Heart left ventricle (tissue), 16 donors: ENCODE measurements around the gene UBE2E3. TPM values are rescaled to one million over a fixed set of nuclear protein-coding genes. Genes with fewer than 3 reads are reported as not detected.

Source experiments
- ATAC-seq, 4 donors: fragments of 200-7000 bp; cut with Tn5 transposase; one replicate each; pipeline ENCODE4 v1.9.1; 2020 to 2022; ENCODE audit warnings: moderate library complexity in 4 of 4, mild to moderate bottlenecking in 3 of 4, moderate number of reproducible peaks in 1 of 4
- DNase-seq, 5 donors: peaks; one replicate each; pipeline ENCODE4 v3.0.0-alpha.2; 2020
- H3K27ac ChIP-seq, 12 donors: fragments of 200-600 bp; sonication (generic) in 4 of 12; one replicate each; pipeline versions ENCODE4 v1.5.0 to v1.8.0; 2016 to 2022; ENCODE audit warnings: mild to moderate bottlenecking in 2 of 12
- H3K27me3 ChIP-seq, 9 donors: fragments of 200-600 bp; sonication (generic) in 2 of 9; one replicate each; pipeline versions ENCODE4 v1.5.1 to v1.8.0; 2016 to 2022; ENCODE audit warnings: mild to moderate bottlenecking in 3 of 9
- H3K36me3 ChIP-seq, 9 donors: fragments of 200-600 bp; sonication (generic) in 2 of 9; one replicate each; pipeline versions ENCODE4 v1.5.0 to v1.8.0; 2018 to 2022; ENCODE audit warnings: mild to moderate bottlenecking in 2 of 9
- H3K4me1 ChIP-seq, 12 donors: fragments of 200-600 bp; sonication (generic) in 4 of 12; one replicate each; pipeline versions ENCODE4 v1.5.0 to v1.8.0; 2016 to 2022; ENCODE audit warnings: mild to moderate bottlenecking in 3 of 12
- H3K4me3 ChIP-seq, 12 donors: fragments of 200-600 bp; sonication (generic) in 4 of 12; one replicate each; pipeline versions ENCODE4 v1.5.0 to v1.8.0; 2017 to 2022; ENCODE audit warnings: mild to moderate bottlenecking in 9 of 12, moderate library complexity in 4 of 12
- H3K9me3 ChIP-seq, 12 donors: fragments of 200-600 bp; sonication (generic) in 4 of 12; one replicate each; pipeline versions ENCODE4 v1.5.0 to v1.8.0; 2016 to 2022; ENCODE audit warnings: mild to moderate bottlenecking in 1 of 12
- POLR2A ChIP-seq, 2 donors: fragments of 450-650 bp; IDR thresholded peaks; one replicate each; pipeline ENCODE4 v1.6.1; 2017; ENCODE audit warnings: antibody characterized with exemption in 2 of 2, mild to moderate bottlenecking in 2 of 2, moderate library complexity in 2 of 2
- WGBS, 4 donors: extraction: QIAGEN DNeasy Blood & Tissue Kit in 2 of 4; methylation state at CpG; one replicate each; pipeline versions ENCODE4 v1.1.5 to v1.1.7; 2013 to 2018; 5-methylcytosine and 5-hydroxymethylcytosine counted together
- intact Hi-C, 10 donors: fragments of 100-400 bp; cut with DNase I; formaldehyde crosslinking; loops; one replicate each; pipeline versions ENCODE4 v1.11.1 to v1.14.2; 2022
- polyA plus RNA-seq, 2 donors: library from polyadenylated mRNA; stranded (reverse); fragments of 200-250 nt; gene quantifications; one replicate each; pipeline ENCODE4 v1.2.3, GENCODE V29; 2013
- total RNA-seq, 9 donors: library from RNA; depleted of rRNA in 2 of 9; stranded (reverse); fragments of >200 nt in 2 of 9; fragmentation: NEBNext Ultra II Directional in 3 of 9; extraction: Animal tissue kit (Norgen Biotek cat#: 25700) in 3 of 9; gene quantifications; one replicate each; pipeline versions ENCODE4 v1.1.0 to v1.2.4, GENCODE V29; 2016 to 2023
- TF ChIP-seq, protein P1 (sequence below), 12 donors: fragments of 200-600 bp; sonication (generic) in 4 of 12; IDR thresholded peaks; one replicate each; pipeline versions ENCODE4 v1.5.0 to v1.8.0; 2018 to 2022; ENCODE audit warnings: antibody characterized with exemption in 12 of 12, mild to moderate bottlenecking in 5 of 12
- donor health status: ischemic (EF 13 %, LVEDD 7.1; RV severe dilation, severe dysfunction).
- donor health status: healthy with polysubstance abuse.
- donor health status: DM: no; HTN: yes; CAD: no.
- donor health status: DM: no; HTN: no; CAD: no.
- donor health status: ischemic (EF 25% LVEDD 6.9; RV normal size, moderate dysfunction).
- donor health status: ischemic (EF 25% LVEDD 5.7; RV mildly dilated, moderate dysfunction).
- donor health status: healthy.
- donor health status: DM: yes; HTN: yes; CAD: no.
- donor health status: ischemic (EF 35%, LVEDD 5.7; RV mildly dilated, moderate dysfunction).
- donor health status: nonischemic (EF 11% LVEDD 7.7; RV severe dilation, severe dysfunction).
- donor health status: DM: yes; HTN: yes; CAD: no.
- donor health status: PGD.
- donor health status: ischemic (EF 29% LVEDD 5.4; RV normal size, mild dysfunction).
- donor health status: nonischemic (EF 23%, LVEDD 6.1; RV moderate dilation, normal function).

Gene UBE2E3
- total and polyA plus RNA-seq, 11 donors: 27.0 to 66.5 (median 52.0) TPM

DNA sequence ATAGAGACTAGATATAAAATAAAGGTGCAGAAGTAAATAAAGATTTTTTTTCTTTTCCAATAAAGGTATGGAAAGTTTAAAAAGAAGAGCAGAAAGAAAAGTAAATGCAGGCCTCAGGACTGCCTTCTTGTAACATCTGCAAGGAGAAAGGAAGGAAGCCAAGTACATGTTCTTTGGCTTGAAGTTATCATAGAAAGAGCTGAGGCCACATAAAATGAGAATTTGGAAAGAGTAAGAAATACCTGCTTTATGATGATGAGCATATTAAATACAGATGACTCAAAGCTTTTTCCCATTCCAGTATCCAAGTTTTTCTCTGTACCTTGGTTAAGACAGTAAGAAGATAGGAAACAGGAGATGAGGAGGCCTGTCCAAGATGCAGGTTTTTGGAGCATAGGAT, 25.3 kb upstream of the UBE2E3 start:
- no peak for DNase-seq
- no peaks in the 10 kb centered on the region for H3K36me3 ChIP-seq
- no peaks in the 10 kb centered on the region for H3K9me3 ChIP-seq
- no peak overlapping the region for H3K4me3 ChIP-seq
- no peaks in the 10 kb centered on the region for H3K27me3 ChIP-seq
- TF ChIP-seq POLR2A (IDR thresholded peaks at IDR 0.05): no peak
- TF ChIP-seq, protein P1, sequence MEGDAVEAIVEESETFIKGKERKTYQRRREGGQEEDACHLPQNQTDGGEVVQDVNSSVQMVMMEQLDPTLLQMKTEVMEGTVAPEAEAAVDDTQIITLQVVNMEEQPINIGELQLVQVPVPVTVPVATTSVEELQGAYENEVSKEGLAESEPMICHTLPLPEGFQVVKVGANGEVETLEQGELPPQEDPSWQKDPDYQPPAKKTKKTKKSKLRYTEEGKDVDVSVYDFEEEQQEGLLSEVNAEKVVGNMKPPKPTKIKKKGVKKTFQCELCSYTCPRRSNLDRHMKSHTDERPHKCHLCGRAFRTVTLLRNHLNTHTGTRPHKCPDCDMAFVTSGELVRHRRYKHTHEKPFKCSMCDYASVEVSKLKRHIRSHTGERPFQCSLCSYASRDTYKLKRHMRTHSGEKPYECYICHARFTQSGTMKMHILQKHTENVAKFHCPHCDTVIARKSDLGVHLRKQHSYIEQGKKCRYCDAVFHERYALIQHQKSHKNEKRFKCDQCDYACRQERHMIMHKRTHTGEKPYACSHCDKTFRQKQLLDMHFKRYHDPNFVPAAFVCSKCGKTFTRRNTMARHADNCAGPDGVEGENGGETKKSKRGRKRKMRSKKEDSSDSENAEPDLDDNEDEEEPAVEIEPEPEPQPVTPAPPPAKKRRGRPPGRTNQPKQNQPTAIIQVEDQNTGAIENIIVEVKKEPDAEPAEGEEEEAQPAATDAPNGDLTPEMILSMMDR (IDR thresholded peaks at IDR 0.05): no peak
- no peak for ATAC-seq
- intact Hi-C loops: no loop called here
- no peaks in the 10 kb centered on the region for H3K4me1 ChIP-seq
- H3K27ac ChIP-seq: no peak overlapping the region

DNA sequence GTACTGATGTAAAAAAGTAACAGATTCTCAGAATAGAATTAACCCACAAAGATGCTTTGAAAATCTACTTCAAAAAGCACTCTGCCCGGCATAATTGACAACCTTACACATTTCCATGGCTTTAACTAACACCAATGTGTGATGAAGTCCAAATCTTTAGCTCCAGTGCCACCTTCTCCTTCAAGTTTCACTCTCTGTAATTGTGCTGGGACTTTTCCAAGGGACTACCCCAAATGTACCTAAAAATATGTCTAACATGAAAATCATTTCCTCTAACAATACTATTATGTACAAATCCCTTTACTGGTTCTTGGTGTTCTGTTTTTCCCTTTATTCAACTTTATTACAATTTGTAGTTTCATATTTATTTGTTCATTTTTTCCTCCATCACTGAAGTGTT, 20.6 kb upstream of the UBE2E3 start:
- Histone ChIP-seq H3K4me1 (no peaks in the 10 kb centered on the region), H3K36me3 (no peaks in the 10 kb centered on the region), H3K27me3 (no peaks in the 10 kb centered on the region), H3K9me3 (no peaks in the 10 kb centered on the region), H3K4me3 (no peak overlapping the region), H3K27ac (no peak overlapping the region)
- 91 to 95% (median 93%) methylated on average over 1 of the region's 1 CpG for WGBS, 4 donors
- DNase-seq (no peak), ATAC-seq (no peak)
- intact Hi-C loops: no loop called here
- TF ChIP-seq POLR2A (IDR thresholded peaks at IDR 0.05): no peak
- TF ChIP-seq, protein P1 (IDR thresholded peaks at IDR 0.05): no peak

DNA sequence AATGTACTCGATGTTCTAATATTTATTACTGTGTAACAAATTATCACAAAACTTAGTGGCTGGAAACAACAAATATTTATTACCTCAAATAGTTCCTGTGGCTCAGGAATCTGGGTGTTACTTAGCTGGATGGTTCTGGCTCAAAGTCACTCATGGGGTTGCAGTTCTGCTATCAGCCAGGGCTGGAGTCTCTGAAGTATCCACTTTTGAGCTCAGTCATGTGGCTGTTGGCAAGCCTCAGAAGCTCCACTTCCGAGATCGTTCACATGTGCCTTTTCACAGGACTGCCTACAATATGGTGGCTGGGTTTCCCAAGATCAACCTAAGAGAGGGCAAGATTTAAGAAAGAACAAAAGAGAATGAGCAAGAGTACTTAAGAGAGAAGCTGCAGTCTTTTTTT, 19.4 kb upstream of the UBE2E3 start:
- H3K4me1 ChIP-seq: no peaks in the 10 kb centered on the region
- intact Hi-C loops: no loop called here
- H3K36me3 ChIP-seq: no peaks in the 10 kb centered on the region
- DNase-seq: no peak
- H3K27me3 ChIP-seq: no peaks in the 10 kb centered on the region
- TF ChIP-seq POLR2A (IDR thresholded peaks at IDR 0.05): no peak
- TF ChIP-seq, protein P1 (IDR thresholded peaks at IDR 0.05): no peak
- H3K27ac ChIP-seq: no peak overlapping the region
- no peak overlapping the region for H3K4me3 ChIP-seq
- ATAC-seq: no peak
- no peaks in the 10 kb centered on the region for H3K9me3 ChIP-seq
- WGBS, 4 donors: 58 to 79% (median 68%) methylated on average over 3 of the region's 3 CpGs

DNA sequence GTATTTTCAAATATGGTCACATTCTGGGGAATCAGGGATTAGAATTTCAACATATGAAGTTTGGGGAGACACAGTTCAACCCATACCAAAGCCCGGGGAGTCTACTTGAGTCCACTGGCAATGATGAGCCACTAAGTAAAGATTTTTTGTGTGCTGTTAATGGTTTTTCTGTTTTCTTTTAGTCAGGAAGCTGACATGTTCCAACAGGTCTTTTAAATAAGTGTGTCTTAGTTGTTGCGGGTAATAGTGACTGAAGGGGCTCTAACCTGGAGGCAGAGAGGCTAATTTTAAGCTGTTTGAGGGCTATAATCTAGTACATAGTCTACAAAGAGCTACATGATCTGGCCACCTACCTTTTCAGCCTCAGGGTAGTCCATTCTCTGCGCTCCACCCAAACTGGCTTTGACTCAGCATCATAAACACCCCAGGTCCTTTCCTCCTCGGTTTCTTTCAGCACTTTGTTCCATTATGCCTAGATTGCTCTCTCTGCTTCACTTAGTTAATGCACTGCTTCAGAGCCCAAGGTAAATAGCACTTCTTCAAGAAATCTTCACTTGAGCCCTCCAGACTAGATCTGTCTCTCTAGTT, 17.6 kb upstream of the UBE2E3 start:
- 91 to 96% (median 93%) methylated on average over 4 of the region's 4 CpGs for WGBS, 4 donors
- H3K27ac ChIP-seq: no peak overlapping the region
- TF ChIP-seq POLR2A (IDR thresholded peaks at IDR 0.05): no peak
- TF ChIP-seq, protein P1 (IDR thresholded peaks at IDR 0.05): no peak

More for the DNA sequence above, 17.6 kb upstream of the UBE2E3 start:
- Histone ChIP-seq H3K4me3 (no peak overlapping the region), H3K9me3 (no peaks in the 10 kb centered on the region), H3K36me3 (no peaks in the 10 kb centered on the region), H3K27me3 (no peaks in the 10 kb centered on the region), H3K4me1 (no peaks in the 10 kb centered on the region)
- no peak for DNase-seq
- ATAC-seq: no peak
- intact Hi-C loops: no loop called here
